ENCODE measurements around the gene NT5M. TPM values are rescaled to one million over a fixed set of nuclear protein-coding genes. Genes with fewer than 3 reads are reported as not detected.
A peak's percentile ranks its signal among the peaks of the same experiment; 100 is the strongest.
"Not testable (repeated sequence)": the region's sequence is repeated elsewhere in the genome, so short reads cannot be mapped to it uniquely, and the experiment has no call there.

NT5M gene
- total RNA-seq, 1 experiment from 2014 or later, result 2.5 TPM

- no peak for DNase-seq
- Histone ChIP-seq H3K36me3 (no peaks in the 10 kb centered on the region), H3K9me3 (no peaks in the 10 kb centered on the region), H3K4me3 (no peak overlapping the region), H3K27me3 (no peaks in the 10 kb centered on the region)
These were observed 8.0 kb upstream of the NT5M start for GRCh38 chr17:17295141-17295540.

- no peak overlapping the region for H3K4me3 ChIP-seq
- no peaks in the 10 kb centered on the region for H3K9me3 ChIP-seq
- H3K27me3 ChIP-seq, result no peaks in the 10 kb centered on the region
- H3K36me3 ChIP-seq, result no peaks in the 10 kb centered on the region
- DNase-seq, result no peak
These were observed 6.0 kb upstream of the NT5M start for GRCh38 chr17:17297217-17297616.

DNA sequence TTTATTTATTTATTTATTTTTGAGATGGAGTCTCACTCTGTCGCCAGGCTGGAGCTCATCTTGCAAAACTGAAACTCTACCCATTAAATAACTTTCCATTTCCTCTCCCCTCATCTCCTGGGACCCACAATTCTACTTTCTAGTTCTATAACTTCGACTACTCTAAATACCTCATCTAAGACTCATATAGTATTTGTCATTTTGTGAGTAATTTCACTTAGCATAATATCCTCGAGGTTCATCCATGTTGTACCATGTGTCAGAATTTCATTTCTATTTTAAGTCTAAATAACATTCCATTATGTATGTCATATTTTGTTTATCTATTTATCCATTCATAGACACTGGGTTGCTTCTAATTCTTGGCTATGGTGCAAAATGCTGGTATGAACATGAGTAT is 5.1 kb upstream of the NT5M start:
- no peak overlapping the region for H3K4me3 ChIP-seq
- H3K27me3 ChIP-seq, result no peaks in the 10 kb centered on the region
- H3K36me3 ChIP-seq, result no peaks in the 10 kb centered on the region
- no peak for DNase-seq
- no peaks in the 10 kb centered on the region for H3K9me3 ChIP-seq

GRCh38 chr17:17300624-17301568 is 2.3 kb upstream of the NT5M start:
- Histone ChIP-seq H3K36me3 (no peaks in the 10 kb centered on the region), H3K4me3 (no peak overlapping the region), H3K9me3 (no peaks in the 10 kb centered on the region), H3K27me3 (no peaks in the 10 kb centered on the region)
- DNase-seq, result no peak

GRCh38 chr17:17301659-17302058 is 1.5 kb upstream of the NT5M start:
- H3K36me3 ChIP-seq, H3K4me3 ChIP-seq, H3K27me3 ChIP-seq, DNase-seq, H3K9me3 ChIP-seq: not testable (repeated sequence)

GRCh38 chr17:17303847-17304490 is 796 bp downstream of the NT5M start:
- H3K36me3 ChIP-seq, result no peaks in the 10 kb centered on the region
- H3K27me3 ChIP-seq, result no peaks in the 10 kb centered on the region
- no peak for DNase-seq
- no peaks in the 10 kb centered on the region for H3K9me3 ChIP-seq
- peak overlapping the region; percentile 57 for H3K4me3 ChIP-seq

DNA sequence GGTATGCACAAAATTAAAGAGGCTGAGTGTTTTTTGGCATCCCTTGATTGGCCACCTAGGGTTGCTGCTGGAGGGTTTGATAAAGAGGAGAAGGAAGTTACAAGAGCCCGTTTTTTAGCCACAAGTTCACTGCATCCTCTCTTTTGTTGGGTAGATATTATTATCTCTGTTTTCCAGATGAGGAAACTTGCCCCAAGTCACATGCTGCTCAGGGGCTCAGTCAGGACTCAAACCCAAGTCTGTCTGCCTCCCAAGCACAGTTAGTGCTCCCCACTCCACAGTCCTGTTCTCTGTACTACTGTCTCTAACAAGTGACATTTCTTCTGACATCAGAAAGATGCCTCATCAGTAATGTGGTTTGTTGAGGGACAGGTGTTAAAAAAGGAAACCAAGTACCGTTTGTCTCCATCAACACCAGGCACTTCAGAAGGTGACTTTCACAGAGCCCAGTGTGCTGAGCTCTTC is 1.4 kb downstream of the NT5M start:
- Histone ChIP-seq H3K4me3 (no peak overlapping the region), H3K27me3 (no peaks in the 10 kb centered on the region), H3K36me3 (no peaks in the 10 kb centered on the region), H3K9me3 (no peaks in the 10 kb centered on the region)
- no peak for DNase-seq

DNA sequence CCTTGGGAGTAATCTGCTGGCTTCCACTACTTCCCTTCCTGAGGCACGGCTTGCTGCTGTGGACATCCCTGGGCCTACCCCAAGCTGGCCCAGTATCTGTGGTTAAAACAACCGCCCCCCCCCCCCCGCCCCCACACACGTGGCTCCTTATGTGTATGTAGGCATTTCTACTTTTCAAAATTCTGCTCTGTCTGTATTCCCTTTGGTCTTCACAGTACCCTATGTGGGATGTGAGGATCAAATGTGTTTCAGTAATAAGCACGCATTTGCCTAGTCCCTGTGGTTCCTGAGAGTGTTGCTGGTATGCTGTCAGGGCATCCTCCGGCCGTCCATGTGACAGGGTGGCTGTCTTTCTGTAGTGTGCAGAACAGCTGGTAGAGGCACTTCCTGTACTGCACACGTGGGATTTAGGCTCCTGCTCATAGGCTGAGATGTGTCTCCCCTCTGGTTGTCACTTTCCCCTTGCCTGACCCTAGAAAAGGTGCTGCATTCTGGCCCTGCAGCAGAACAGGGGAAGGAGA is 2.2 kb downstream of the NT5M start:
- Histone ChIP-seq H3K9me3 (no peaks in the 10 kb centered on the region), H3K36me3 (no peaks in the 10 kb centered on the region), H3K27me3 (no peaks in the 10 kb centered on the region), H3K4me3 (no peak overlapping the region)
- no peak for DNase-seq

GRCh38 chr17:17309356-17309755 is 6.2 kb downstream of the NT5M start:
- no peaks in the 10 kb centered on the region for H3K9me3 ChIP-seq
- H3K36me3 ChIP-seq, result no peaks in the 10 kb centered on the region
- no peak for DNase-seq
- H3K27me3 ChIP-seq, result no peaks in the 10 kb centered on the region
- H3K4me3 ChIP-seq, result no peak overlapping the region

- no peak for DNase-seq
- Histone ChIP-seq H3K36me3 (no peaks in the 10 kb centered on the region), H3K4me3 (no peak overlapping the region), H3K9me3 (no peaks in the 10 kb centered on the region), H3K27me3 (no peaks in the 10 kb centered on the region)
These were observed 10.3 kb downstream of the NT5M start for GRCh38 chr17:17313350-17313991.

GRCh38 chr17:17314501-17315071 is 11.4 kb downstream of the NT5M start:
- no peaks in the 10 kb centered on the region for H3K27me3 ChIP-seq
- no peak for DNase-seq
- no peak overlapping the region for H3K4me3 ChIP-seq
- H3K36me3 ChIP-seq, result no peaks in the 10 kb centered on the region
- no peaks in the 10 kb centered on the region for H3K9me3 ChIP-seq

- Histone ChIP-seq H3K36me3 (no peaks in the 10 kb centered on the region), H3K9me3 (no peaks in the 10 kb centered on the region), H3K27me3 (no peaks in the 10 kb centered on the region), H3K4me3 (no peak overlapping the region)
- DNase-seq, result no peak
These were observed 12.1 kb downstream of the NT5M start for GRCh38 chr17:17315142-17315821.

DNA sequence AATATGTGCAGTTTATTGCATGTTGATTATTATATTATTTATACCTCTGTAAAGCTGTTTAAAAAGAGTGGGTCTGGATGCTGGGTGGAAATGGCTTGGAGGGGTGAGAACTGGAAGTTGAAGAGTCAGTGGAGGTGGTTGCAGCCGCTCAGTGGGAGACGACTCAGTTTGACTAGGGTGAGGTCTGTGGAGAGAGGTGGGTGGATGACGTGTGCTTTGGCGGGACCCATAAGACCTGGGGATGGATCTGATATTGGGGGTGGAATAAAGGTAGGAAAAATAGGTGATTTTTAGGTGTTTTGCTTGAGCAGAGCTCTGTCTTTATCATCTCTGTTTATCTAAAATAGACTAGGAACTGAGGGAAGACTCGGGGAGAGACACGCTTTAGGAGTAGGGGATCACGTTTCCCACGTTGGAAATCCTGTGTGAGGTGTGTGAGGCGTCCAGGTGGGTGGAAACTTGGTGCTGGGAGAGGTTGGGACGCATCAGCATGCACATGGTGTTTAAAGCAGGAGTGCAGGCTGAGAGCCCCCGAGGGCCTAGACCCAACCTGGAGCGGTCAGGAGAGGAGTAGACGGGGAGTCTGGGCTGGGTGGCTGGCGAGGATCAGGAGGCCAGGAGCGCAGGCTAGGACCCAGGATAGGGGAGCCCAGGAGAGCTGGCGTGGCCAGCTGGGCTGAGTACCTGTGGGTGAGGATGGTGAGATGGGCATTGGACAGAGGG is 17.2 kb downstream of the NT5M start:
- H3K4me3 ChIP-seq, result no peak overlapping the region
- no peak for DNase-seq
- H3K9me3 ChIP-seq, result no peaks in the 10 kb centered on the region
- no peaks in the 10 kb centered on the region for H3K27me3 ChIP-seq
- H3K36me3 ChIP-seq, result no peaks in the 10 kb centered on the region

DNA sequence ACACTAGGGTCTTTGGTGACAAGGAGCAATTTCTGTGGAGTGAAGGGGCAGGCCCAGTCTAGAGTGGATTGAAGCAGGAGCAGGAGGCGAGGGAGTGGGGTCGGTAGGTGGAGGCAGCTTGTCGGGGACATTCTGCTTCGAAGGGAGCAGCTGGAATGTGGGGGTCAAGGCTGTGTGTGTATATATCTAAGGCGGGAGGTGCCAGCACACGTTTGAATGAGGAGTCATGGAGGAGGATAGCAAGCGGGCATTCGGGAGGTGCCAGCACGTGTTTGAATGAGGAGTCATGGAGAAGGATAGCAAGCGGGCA is 17.7 kb downstream of the NT5M start:
- DNase-seq, result no peak
- H3K4me3 ChIP-seq, result no peak overlapping the region
- H3K9me3 ChIP-seq, result no peaks in the 10 kb centered on the region
- H3K27me3 ChIP-seq, result no peaks in the 10 kb centered on the region
- no peaks in the 10 kb centered on the region for H3K36me3 ChIP-seq

GRCh38 chr17:17321356-17322025 is 18.3 kb downstream of the NT5M start:
- Histone ChIP-seq H3K36me3 (no peaks in the 10 kb centered on the region), H3K9me3 (no peaks in the 10 kb centered on the region), H3K4me3 (no peak overlapping the region), H3K27me3 (no peaks in the 10 kb centered on the region)
- no peak for DNase-seq

Measured in MG63 (cell line).